HG02973 (cell line): ENCODE results near the gene TNS3.

ENCODE experiments used
- ATAC-seq: cut with Tn5 transposase; IDR thresholded peaks from one replicate; pipeline ENCODE4 v1.9.1; 2021; ENCODE audit warnings: moderate library complexity; ENCODE audit not compliant: unreplicated experiment

Gene TNS3

DNA sequence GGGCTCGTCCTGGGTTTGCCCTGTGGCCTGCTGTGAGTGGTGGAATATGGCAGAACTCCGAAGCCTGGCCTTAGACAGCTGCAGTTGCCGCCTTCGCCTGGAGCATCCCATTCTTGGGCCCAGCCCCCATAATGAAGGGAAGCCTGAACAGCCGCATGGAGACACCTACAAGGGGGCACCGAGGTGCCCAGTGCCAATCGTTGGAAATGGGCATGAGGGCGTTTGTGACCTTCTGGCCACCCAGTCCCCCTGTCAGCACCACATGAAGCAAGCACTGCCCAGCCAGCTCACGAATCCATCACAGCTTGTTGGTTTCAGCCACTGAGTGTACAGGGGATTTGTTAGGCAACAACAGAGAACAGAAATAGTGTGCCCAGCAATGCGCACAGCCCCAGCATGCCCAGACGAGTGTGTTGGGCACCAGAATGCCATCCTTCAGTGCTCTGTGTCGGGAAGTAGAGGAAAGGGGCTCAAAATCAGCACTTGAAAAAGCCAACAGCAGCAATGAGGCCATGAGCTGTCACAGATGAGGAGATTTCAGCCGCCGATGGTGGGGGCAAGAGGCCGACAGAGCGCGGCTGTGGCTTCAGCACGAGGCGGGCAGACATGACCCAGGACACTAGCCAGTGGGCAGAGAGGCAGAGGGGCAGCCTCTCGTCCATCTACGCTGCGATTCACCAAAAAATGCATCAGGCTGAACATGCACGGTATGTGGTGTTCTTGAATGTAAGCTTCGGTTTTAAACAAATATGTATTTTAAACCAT is 91.2 kb downstream of the TNS3 start:
- no peak for ATAC-seq

DNA sequence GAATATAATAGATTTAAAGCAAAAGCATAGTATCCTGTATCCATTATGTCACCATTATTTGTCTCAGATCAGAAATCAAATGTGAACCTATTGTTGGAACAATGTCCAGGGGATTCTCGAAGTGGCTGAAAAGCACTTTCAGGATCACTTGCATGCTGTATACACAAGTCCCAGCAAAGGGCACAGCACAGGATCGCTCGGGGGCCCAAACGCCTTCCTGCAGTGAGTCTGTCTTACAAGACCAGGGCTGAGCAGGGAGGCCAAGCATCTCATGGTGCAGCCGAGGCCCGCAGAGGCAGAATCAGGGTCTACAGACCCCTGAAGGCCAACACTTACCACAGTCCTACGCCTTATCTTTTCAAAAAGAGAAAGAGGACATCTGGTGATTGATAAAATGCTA is 92.3 kb downstream of the TNS3 start:
- no peak for ATAC-seq

DNA sequence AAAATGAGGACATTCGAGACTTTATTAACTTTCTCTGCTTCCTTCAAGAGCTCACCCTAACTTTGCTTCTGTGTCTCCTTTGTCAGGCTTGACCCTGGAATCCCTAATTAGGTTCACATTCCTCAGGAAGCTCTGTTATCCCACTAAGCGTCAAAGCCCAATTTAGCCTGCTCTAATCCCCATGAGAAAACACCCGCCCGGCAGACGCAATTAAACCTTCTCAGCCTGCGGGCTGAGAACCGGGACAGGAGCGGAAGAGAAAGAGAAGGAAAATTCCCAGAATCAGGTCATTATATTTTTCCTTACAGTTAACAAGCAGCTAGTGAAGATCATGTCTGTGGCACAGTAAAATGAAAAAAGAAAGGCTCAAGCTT is 93.0 kb downstream of the TNS3 start:
- ATAC-seq = no peak

- no peak for ATAC-seq
Measured at GRCh38 chr7:47488201-47488968, 93.5 kb downstream of the TNS3 start.

DNA sequence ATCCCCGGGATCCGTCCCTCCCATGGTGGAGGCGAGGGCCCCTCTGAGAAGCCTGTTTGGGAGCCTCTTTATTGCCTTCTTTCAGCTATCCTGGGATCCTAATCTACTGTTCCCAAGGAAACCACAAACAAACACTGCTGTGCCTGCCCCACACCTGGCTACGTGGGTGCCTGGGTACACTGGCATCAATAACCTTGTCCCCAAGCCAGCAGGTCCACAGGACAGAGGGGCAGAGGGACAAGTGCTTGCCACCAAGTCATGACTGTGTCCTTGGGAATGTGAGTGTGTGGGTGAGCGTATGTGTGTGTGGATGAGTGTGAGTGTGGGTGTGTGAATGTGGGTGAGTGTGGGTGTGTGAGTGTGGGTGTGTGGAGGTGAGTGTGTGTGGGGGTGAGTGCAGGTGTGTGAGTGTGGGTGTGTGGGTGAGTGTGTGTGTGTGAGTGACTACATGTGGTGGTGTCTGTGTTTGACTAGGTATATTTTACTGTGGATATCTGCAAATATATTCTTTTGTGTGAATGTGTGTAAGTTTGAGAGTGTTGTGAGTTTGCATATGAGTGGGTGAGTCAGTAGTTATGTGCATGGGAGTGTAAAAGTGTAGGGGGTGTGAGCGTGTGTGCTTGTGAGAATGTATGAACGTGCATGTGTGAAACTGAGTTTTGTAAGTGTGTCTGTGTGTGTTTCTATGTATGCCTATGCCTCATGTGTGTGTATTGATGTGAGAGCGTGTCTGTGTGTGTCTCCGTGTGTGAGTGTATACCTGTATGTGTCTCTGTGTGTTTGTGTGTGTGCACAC is 96.1 kb downstream of the TNS3 start:
- no peak for ATAC-seq

DNA sequence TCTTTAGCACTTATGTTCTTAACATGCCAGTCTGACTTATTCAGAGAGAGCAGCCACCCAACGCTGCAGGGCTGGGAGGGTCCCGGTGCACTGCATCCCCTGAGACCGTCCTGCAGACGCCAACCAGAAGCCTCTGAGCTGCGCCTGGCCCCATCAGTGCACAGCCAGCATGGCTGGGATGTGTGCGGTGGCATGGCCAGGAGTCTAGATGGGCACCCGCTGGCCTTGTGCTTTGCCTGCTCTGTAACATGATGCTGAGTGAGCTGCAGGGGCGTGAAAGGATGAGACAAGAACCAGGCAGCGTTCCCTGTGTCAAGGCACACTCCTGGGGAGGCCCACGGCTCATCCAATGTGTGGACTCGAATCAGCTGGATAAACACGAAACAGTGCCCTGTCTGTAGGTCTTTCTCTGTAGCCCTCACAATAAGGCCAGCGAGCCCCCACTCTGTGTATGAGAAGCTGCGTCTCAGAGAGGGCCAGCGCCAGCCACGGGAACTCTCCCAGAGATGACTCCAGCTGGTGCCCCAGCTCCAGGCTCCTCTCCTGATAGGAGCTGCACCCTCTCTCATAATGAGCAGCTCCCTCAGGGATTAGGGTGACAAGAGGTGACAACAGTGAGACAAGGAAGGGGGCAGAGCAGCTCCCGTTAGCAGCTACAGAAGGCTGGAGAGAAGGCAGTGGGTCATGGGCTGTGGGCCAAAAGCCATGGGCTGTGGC is 96.8 kb downstream of the TNS3 start:
- no peak for ATAC-seq

GRCh38 chr7:47484457-47484856 is 97.5 kb downstream of the TNS3 start:
- no peak for ATAC-seq

- no peak for ATAC-seq
Measured at GRCh38 chr7:47483604-47484273, 98.2 kb downstream of the TNS3 start.

GRCh38 chr7:47482013-47482875 is 99.7 kb downstream of the TNS3 start:
- ATAC-seq = no peak

- ATAC-seq = no peak
Measured at GRCh38 chr7:47481541-47482012, 100.3 kb downstream of the TNS3 start.

DNA sequence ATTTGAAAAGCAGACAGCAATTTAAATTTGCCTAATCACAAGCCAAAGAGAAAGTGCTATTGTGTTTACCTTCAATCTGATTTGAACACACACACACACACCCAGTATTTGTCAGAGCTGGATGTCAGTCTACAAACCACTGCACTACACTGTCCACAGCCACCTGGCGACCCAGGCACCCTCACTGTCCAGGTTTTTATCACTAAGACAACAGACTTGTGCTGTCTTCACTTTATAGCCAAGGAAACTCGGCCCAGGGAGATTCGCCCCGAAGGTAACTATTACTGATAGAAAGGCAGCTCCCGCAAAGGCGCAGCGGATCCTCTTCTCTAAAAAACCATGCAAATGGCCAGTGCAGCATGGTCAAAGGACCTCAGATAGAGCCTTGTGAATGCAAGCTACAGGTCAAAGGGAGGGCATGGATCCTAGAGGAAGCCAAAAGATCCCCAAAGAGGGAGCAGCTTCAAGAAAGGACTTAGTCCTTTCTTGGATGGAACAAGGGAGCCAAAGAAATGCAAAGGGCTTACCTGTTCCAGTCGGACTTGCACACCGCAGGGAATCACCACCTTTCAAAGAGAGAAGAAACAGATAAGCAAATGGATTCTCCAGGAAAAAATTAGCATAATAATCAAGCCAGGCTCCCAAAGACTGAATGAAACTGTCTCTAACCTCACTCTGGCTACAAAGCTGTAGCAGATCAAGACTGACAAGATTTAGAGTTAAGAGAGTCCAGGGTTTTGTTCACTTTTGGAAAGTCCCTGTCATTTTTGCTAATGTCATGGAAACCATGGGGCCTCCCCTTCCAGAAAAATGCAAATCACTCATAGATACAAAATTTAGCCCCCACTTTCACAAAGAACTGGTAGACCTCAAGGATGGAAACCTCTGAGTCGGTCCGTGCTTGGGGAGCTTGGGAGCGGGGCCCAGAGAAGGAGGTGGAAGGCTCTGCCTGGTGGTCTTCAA is 101.1 kb downstream of the TNS3 start:
- peak; percentile 44 for ATAC-seq

DNA sequence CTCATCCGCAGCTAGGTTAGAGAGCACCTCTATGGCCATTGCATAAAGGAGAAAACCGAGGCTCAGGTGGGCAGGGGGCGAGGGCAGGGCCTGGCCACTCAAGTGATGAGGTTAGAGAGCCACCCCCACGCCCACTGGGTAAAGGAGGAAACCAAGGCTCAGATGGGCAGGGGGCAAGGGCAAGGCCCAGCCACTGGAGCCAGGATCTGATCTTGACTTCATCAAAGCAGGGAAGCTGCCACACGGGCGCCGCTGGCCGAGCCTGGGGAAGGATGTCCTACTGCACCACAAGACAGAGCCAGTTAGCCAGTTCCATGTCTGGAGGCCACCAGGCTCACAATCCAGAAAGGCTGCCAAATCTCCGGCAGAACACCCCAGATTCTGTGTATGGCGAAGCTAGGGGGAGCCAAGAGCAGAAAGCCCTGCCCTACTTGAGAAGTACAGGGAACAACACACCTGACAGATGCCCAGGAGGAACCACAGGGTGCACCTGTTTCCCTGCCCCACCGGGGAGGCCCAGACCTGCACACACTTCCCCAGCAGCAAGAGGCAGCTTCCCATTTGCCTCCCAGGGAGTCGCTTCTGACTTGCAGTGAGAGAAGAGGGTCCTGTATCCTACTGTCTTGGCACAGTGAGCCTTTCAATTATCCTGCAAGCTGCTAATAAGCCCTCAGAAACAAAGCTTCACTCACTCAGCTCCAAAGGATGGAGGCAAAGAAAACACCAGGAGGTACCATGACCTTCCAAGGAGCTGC is 101.9 kb downstream of the TNS3 start:
- no peak for ATAC-seq

DNA sequence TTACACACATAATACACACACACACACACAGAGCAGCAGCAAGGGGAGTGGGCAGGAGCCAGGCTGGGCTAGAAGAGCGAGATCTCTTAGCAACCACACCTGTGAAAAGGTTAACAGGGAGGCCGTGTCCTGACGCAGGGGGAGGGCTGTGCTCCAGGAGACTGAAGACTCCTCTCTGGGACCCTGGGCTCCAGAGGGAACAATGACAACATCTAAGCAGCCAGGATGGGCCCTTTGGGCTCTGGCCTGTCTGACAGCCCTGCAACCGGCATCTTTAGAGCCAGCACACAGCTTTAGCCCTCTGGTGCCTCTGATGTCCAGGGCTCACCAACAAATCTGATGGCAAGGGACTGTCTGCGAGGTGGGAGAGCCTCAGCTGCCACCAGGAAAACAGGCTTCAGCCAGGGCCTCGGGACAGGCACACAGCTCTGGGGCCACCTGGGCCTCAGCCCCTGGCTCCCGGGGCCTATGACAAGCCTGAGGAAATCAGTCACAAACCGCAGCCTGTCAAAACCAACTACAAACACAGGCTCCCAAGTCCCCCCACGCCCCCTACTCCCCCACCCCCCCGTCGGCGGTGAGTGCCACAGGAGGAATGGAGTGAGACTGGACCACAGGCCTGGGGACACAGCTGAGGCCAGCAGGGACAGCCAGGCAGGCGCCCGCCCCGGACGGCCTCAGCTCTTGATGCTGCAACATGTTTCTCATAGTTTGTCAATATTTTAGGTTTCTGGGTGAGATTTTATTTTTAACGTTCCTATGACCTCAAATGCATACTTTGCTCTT is 102.8 kb downstream of the TNS3 start:
- ATAC-seq = no peak

- ATAC-seq = no peak
Measured at GRCh38 chr7:47478017-47478344, 103.9 kb downstream of the TNS3 start.

DNA sequence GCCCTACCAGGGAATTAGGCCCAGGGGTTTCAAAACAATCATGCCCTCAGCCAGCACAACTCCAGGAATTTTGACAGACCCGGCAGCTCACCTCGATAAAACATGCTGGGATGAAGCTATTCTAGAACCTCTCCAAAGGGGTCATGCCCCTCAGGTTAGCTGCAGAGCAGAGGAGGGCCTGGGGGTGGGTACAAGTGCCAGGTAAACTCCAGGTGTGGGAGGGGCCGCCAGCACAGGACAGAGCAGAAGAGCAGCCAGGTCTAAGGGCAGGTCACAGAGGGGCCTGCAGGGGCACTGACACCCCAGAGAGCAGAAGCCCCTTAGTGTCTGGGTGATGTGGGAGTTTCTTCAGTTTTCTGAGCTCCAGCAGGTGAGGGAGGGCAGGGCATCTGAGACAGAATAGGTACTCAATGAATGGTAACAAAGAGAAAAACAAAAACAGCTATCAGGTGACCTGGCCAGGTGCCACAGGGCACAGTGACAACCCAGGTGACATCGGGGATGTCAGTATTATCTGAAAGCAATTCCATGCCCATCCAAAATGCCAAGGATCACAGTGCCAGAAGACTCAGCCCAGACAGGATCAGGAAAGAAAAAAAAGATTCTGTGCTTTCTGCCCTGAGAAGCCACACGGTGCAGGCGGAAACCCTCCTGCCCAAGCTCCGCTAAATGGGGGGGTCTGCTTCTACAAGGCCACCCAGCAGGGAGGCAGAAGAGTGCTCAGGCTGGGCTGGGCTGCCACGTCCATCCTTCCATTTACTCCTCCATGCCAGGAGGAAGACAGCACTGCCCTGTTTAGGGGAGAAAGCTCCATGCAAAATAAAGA is 104.5 kb downstream of the TNS3 start:
- no peak for ATAC-seq

GRCh38 chr7:47475880-47476227 is 106.1 kb downstream of the TNS3 start:
- no peak for ATAC-seq
